Fibroblast of villous mesenchyme (primary cell): ENCODE measurements around the gene SCP2. TPM values are rescaled to one million over a fixed set of nuclear protein-coding genes. Genes with fewer than 3 reads are reported as not detected.

Experiments
- DNase-seq: peaks from one replicate; pipeline ENCODE4 v3.0.0-alpha.2; 2010; ENCODE audit warnings: low read depth
- H3K4me3 ChIP-seq: 2 replicates; pipeline ENCODE4 v1.5.1; 2011; ENCODE audit warnings: low read depth, mild to moderate bottlenecking, low read length
- CTCF ChIP-seq: IDR thresholded peaks from 2 replicates; pipeline ENCODE4 v1.5.1; 2012; ENCODE audit warnings: low read depth, mild to moderate bottlenecking, low read length; ENCODE audit not compliant: insufficient read depth
- small RNA-seq: library from RNA; depleted of rRNA; stranded (forward); fragments of <200 nt; gene quantifications from one replicate; pipeline ENCODE3, GENCODE V24; 2012
- total RNA-seq: library from RNA; depleted of rRNA; stranded (reverse); fragments of >200 nt; gene quantifications from 2 replicates; pipeline ENCODE4 v1.2.3, GENCODE V29; 2012

Gene SCP2
- total RNA-seq, 1 donor, result 170 TPM

GRCh38 chr1:53093778-53094532 is 166.9 kb downstream of the SCP2 start:
- DNase-seq, result no peak

GRCh38 chr1:53094533-53094919 is 167.4 kb downstream of the SCP2 start:
- no peak for DNase-seq

More at GRCh38 chr1:53093778-53094532, 166.9 kb downstream of the SCP2 start:
- H3K4me3 ChIP-seq, result no peak overlapping the region
- no peak for TF ChIP-seq CTCF

More at GRCh38 chr1:53094533-53094919, 167.4 kb downstream of the SCP2 start:
- no peak for TF ChIP-seq CTCF
- no peak overlapping the region for H3K4me3 ChIP-seq

Small RNA genes lying within 50 kb of the gene (small RNA-seq; reads per million reads assigned to genes)
- gene AC099677.1 (not detected), gene AC099677.2 (not detected), gene HIGD1AP11 (not detected), gene MIR1273F (not detected), gene MIR1273G (not detected), gene MIR5095 (not detected)

Other genes starting within 250 kb of the SCP2 start
- gene COA7, start 228.9 kb upstream of the SCP2 start, total RNA-seq, result 11.3 and 17.3 TPM in 2 replicates
- gene ZYG11B, start 200.8 kb upstream of the SCP2 start, total RNA-seq, result 46.1 and 65.6 TPM in 2 replicates
- 0.32 and 1.7 TPM in 2 replicates for gene ZYG11A, start 84.5 kb upstream of the SCP2 start, total RNA-seq
- gene ECHDC2, start 5.5 kb upstream of the SCP2 start, total RNA-seq, result 25.5 and 28.3 TPM in 2 replicates
- 8.7 and 9.1 TPM in 2 replicates for gene PODN, start 134.9 kb downstream of the SCP2 start, total RNA-seq
- gene SLC1A7, start 215.4 kb downstream of the SCP2 start, total RNA-seq, result under 0.01 TPM in 2 replicates